Neutrophil (primary cell): ENCODE measurements around the gene SAA1.
"Not testable (repeated sequence)": the region's sequence is repeated elsewhere in the genome, so short reads cannot be mapped to it uniquely, and the experiment has no call there.

Experiments used
- H3K27ac ChIP-seq: fragments of 200-600 bp; sonication (generic); 2 replicates; pipeline ENCODE4 v1.5.1; 2016; ENCODE audit warnings: mild to moderate bottlenecking, moderate library complexity
- H3K27me3 ChIP-seq: fragments of 200-600 bp; sonication (generic); 2 replicates; pipeline ENCODE4 v1.6.0; 2016; ENCODE audit warnings: mild to moderate bottlenecking
- H3K36me3 ChIP-seq: fragments of 200-600 bp; sonication (generic); 2 replicates; pipeline ENCODE4 v1.5.1; 2017
- H3K4me1 ChIP-seq, 2 experiments: fragments of 200-600 bp in 1 of 2; sonication (generic) in 1 of 2; 1 replicate in 1 of 2; 2 replicates in 1 of 2; pipeline versions ENCODE4 v1.5.1 to v1.6.1; 2013 to 2016; ENCODE audit warnings: low read depth in 1 of 2, low read length in 1 of 2, mild to moderate bottlenecking in 1 of 2, moderate library complexity in 1 of 2; ENCODE audit not compliant: control insufficient read depth in 1 of 2, insufficient read depth in 1 of 2
- H3K4me3 ChIP-seq, 2 experiments: fragments of 200-600 bp in 1 of 2; sonication (generic) in 1 of 2; 1 replicate in 1 of 2; 2 replicates in 1 of 2; pipeline ENCODE4 v1.5.1; 2013 to 2016; ENCODE audit warnings: low read depth in 1 of 2, low read length in 1 of 2, mild to moderate bottlenecking in 1 of 2, moderate library complexity in 1 of 2
- H3K9me3 ChIP-seq: fragments of 200-600 bp; sonication (generic); 2 replicates; pipeline ENCODE4 v1.5.1; 2016
- TF ChIP-seq, protein P1 (sequence below): fragments of 200-600 bp; sonication (generic); IDR thresholded peaks from 2 replicates; pipeline ENCODE4 v1.5.1; 2016; ENCODE audit warnings: antibody characterized with exemption

SAA1 gene

DNA sequence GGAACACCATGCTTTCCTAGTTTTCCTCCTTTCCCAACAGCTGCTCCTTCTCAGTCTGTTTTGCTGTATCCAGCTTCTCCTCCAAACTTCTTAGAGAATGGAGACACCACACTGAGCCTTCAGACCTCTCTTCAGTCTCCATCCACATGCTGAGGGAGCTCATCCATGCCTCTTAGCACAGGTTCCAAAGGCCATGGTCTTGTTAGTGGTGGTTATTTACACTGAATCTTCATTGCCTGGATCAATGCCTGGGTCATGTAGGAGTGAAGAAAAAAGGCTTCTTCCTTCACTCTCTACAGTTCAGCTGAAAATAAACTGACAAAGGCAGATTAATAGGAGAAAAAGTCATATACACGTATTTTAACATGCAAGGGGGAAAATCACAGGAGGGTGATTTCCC lies 26.4 kb upstream of the SAA1 start:
- no peaks in the 10 kb centered on the region for H3K4me1 ChIP-seq
- no peak overlapping the region for H3K4me3 ChIP-seq
- H3K27me3 ChIP-seq = peaks cover 77% of the 10 kb centered on the region
- no peak overlapping the region for H3K27ac ChIP-seq
- no peaks in the 10 kb centered on the region for H3K36me3 ChIP-seq
- H3K9me3 ChIP-seq = no peaks in the 10 kb centered on the region
- TF ChIP-seq, protein P1, sequence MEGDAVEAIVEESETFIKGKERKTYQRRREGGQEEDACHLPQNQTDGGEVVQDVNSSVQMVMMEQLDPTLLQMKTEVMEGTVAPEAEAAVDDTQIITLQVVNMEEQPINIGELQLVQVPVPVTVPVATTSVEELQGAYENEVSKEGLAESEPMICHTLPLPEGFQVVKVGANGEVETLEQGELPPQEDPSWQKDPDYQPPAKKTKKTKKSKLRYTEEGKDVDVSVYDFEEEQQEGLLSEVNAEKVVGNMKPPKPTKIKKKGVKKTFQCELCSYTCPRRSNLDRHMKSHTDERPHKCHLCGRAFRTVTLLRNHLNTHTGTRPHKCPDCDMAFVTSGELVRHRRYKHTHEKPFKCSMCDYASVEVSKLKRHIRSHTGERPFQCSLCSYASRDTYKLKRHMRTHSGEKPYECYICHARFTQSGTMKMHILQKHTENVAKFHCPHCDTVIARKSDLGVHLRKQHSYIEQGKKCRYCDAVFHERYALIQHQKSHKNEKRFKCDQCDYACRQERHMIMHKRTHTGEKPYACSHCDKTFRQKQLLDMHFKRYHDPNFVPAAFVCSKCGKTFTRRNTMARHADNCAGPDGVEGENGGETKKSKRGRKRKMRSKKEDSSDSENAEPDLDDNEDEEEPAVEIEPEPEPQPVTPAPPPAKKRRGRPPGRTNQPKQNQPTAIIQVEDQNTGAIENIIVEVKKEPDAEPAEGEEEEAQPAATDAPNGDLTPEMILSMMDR = no peak

DNA sequence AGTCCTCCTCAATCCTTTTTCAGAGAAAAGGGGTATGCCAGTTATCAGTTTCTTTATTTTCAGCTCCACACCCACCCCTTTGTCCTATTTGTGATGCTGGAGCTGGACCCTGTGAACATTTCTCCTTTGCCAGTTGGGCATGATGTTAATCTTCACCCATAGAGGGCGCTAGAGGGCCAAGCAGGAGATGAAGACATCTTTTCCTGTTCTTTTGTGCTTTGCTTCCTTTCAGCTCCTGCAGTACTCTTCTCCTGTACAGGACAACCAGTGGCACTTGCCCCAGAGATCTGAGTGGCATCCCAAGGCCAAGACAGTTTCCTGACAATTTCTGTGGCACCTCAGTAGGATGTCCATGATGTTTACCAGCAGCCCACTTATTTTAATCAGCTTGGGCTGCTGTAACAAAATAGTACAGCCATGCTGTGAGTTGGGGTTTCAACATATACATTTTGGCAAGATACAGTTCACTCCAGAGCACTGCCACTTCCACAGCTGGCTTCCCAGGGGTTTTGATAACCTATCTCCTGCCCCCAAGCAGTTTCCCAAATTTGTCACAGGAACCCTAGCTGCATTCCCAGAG lies 22.2 kb upstream of the SAA1 start:
- Histone ChIP-seq H3K27ac (no peak overlapping the region), H3K4me1 (no peaks in the 10 kb centered on the region), H3K9me3 (no peaks in the 10 kb centered on the region), H3K4me3 (no peak overlapping the region), H3K27me3 (peaks cover 40% of the 10 kb centered on the region), H3K36me3 (no peaks in the 10 kb centered on the region)
- TF ChIP-seq, protein P1 = peak; percentile 69

DNA sequence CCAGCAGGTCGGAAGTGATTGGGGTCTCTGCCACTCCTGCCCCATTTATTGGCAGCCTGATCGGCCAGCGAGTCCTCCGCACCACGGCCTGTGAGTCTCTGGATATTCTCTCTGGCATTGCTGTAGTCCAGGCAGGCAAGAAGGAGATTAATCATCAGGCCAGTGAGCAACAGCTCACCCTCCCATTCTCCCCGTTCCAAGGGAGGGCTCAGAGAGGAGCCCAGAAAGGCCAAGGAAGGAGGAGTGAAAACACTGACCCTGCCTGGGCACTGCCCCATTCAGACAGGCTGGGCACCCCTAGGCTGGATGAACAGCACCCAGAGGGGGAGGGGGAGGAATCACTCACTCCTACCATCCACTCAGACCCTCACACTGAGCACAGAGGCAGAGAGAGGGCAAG lies 20.7 kb upstream of the SAA1 start:
- TF ChIP-seq, protein P1 = no peak
- Histone ChIP-seq H3K36me3 (no peaks in the 10 kb centered on the region), H3K9me3 (no peaks in the 10 kb centered on the region), H3K27me3 (peaks cover 33% of the 10 kb centered on the region), H3K4me3 (no peak overlapping the region), H3K4me1 (no peaks in the 10 kb centered on the region), H3K27ac (no peak overlapping the region)

DNA sequence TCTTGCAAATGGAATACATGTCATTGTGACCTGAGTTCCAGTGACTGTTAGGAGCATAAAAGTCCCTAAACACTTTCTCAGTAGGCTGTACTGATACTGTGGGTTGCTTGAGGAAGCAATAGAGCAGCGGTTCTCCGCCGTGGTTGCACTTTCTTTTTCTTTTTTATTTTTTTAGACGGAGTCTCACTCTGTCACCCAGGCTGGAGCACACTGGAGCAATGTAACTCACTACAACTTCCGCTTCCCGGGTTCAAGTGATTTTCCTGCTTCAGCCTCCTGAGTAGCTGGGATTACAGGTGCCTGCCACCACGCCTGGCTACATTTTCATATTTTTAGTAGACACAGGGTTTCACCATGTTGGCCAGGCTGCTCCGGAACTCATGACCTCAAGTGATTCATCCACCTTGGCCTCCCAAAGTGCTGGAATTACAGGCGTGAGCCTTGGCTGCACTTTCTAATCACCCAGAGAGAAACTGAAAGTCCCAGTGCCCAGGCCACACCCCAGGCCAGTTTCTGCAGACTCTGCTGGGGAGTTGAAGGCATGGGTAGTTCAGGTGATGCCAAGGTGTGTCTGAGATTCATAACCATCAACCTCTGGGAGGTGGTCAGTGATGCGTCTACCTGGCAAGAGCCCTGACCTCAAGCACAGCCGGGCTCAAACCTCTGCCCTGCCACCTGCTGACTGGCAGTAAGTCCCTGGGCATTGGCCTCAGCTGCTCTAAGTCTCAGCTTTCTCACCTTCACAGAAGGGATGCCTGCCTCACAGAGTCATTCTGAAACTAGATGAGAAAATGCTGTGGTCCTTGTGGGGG lies 19.5 kb upstream of the SAA1 start:
- H3K4me1 ChIP-seq, H3K36me3 ChIP-seq, H3K4me3 ChIP-seq, H3K9me3 ChIP-seq, H3K27ac ChIP-seq: not testable (repeated sequence)
- peaks cover 25% of the 10 kb centered on the region for H3K27me3 ChIP-seq

DNA sequence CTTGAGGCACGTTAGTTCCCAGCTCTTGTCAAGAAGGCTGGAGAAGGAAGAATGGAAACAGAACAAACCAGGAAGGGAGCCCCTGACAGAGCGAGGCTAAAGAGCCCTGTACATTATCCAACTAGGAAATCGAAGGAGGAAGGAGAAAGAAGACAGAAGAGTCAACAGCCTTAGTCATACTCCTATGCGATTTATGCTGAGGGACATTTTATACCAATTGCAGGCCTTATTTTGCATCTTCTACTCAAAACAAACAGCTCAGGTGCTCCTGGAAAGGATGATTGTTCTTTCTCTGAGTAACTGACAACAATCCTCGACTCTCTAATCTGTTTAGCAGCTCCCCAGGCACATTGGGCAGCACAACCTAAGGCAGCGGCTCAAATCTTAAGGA lies 18.9 kb upstream of the SAA1 start:
- peaks cover 19% of the 10 kb centered on the region for H3K27me3 ChIP-seq
- H3K36me3 ChIP-seq = not testable (repeated sequence)

DNA sequence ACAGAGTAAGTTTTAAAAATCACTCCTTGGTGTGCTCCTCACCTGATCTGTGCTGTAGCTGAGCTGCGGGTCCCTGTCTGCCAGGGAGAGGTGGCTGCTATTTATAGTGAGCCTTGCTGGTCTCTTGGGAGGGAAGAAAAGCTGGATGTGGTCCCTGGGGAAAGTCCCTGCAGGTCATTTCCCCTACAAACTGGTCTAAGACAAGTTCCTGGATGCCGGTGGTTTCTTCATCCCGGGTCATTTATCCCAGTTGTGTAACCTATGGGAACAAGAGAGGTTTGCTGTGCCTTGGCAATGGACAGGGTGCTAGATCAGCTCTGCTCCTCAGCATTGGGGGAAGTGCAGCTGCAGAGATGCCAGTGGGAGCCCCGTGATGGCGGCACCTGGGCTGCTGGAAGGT lies 17.5 kb upstream of the SAA1 start, which contains the start of gene SAA2:
TSS of gene SAA2 (minus strand) at position 108 of the 400 bp plus-strand sequence. CDS start 657 bp downstream, outside the sequence.
- TF ChIP-seq, protein P1 = no peak
- H3K4me1 ChIP-seq = no peaks in the 10 kb centered on the region
- no peak within 1 kb of the TSS for H3K27ac ChIP-seq
- peaks cover 15% of the 10 kb centered on the region for H3K27me3 ChIP-seq
- H3K9me3 ChIP-seq = no peaks in the 10 kb centered on the region
- no peaks in the 10 kb centered on the region for H3K36me3 ChIP-seq
- H3K4me3 ChIP-seq = no peak within 1 kb of the TSS

More for the DNA sequence above, 18.9 kb upstream of the SAA1 start:
- H3K9me3 ChIP-seq, H3K4me1 ChIP-seq, H3K27ac ChIP-seq, H3K4me3 ChIP-seq: not testable (repeated sequence)
